GM21390 (cell line): ENCODE measurements around the gene OR2J1.
"Not testable (repeated sequence)": the region's sequence is repeated elsewhere in the genome, so short reads cannot be mapped to it uniquely, and the experiment has no call there.

Experiments used
- ATAC-seq: cut with Tn5 transposase; IDR thresholded peaks from one replicate; pipeline ENCODE4 v1.9.1; 2021; ENCODE audit not compliant: unreplicated experiment

Gene OR2J1

GRCh38 chr6:29099190-29099589 is at the start of gene OR2J1:
OR2J1 (plus strand) TSS chr6:29099490; CDS start chr6:29100943, 1,453 bp downstream.
- no peak for ATAC-seq

GRCh38 chr6:29051680-29052079 is 47.6 kb upstream of the OR2J1 start:
- ATAC-seq = no peak

GRCh38 chr6:29071831-29072723 is 27.2 kb upstream of the OR2J1 start:
- no peak for ATAC-seq

- ATAC-seq = no peak
These were observed 20.1 kb upstream of the OR2J1 start for GRCh38 chr6:29079203-29079602.

- ATAC-seq = no peak
These were observed 18.0 kb upstream of the OR2J1 start for GRCh38 chr6:29081312-29081711.

- ATAC-seq = no peak
These were observed 16.8 kb upstream of the OR2J1 start for GRCh38 chr6:29082457-29082856.

GRCh38 chr6:29087213-29087612 is 12.1 kb upstream of the OR2J1 start, which contains the start of gene OR2B3:
OR2B3 (minus strand) TSS chr6:29087313; CDS start chr6:29087248, 65 bp downstream.
- no peak for ATAC-seq

- no peak for ATAC-seq
These were observed 6.3 kb upstream of the OR2J1 start for GRCh38 chr6:29092957-29093356.

- no peak for ATAC-seq
These were observed 1.5 kb upstream of the OR2J1 start for GRCh38 chr6:29097803-29098202.

- no peak for ATAC-seq
These were observed 8.5 kb downstream of the OR2J1 start, which contains the start of gene OR2J3 for GRCh38 chr6:29107758-29108157. OR2J3 (plus strand) TSS chr6:29108058; CDS start chr6:29111891, 3,833 bp downstream.

- ATAC-seq = no peak
These were observed 12.8 kb downstream of the OR2J1 start for GRCh38 chr6:29112135-29112534.

GRCh38 chr6:29114964-29115363 is 15.7 kb downstream of the OR2J1 start:
- not testable (repeated sequence) for ATAC-seq

- no peak for ATAC-seq
These were observed 30.2 kb downstream of the OR2J1 start for GRCh38 chr6:29129326-29130012.

GRCh38 chr6:29130644-29131043 is 31.4 kb downstream of the OR2J1 start:
- no peak for ATAC-seq

- ATAC-seq = no peak
These were observed 32.4 kb downstream of the OR2J1 start for GRCh38 chr6:29131691-29132090.

GRCh38 chr6:29137724-29138123 is 38.4 kb downstream of the OR2J1 start:
- ATAC-seq = no peak

GRCh38 chr6:29141606-29142005 is 42.3 kb downstream of the OR2J1 start:
- no peak for ATAC-seq

GRCh38 chr6:29142309-29142708 is 43.0 kb downstream of the OR2J1 start:
- ATAC-seq = no peak

GRCh38 chr6:29146179-29146578 is 46.9 kb downstream of the OR2J1 start:
- no peak for ATAC-seq

- ATAC-seq = no peak
These were observed 47.8 kb downstream of the OR2J1 start for GRCh38 chr6:29147074-29147473.

GRCh38 chr6:29149444-29149843 is 50.2 kb downstream of the OR2J1 start:
- ATAC-seq = not testable (repeated sequence)
